ENCODE measurements around the gene MIGA2. TPM values are rescaled to one million over a fixed set of nuclear protein-coding genes. Genes with fewer than 3 reads are reported as not detected.

MIGA2 gene
- total RNA-seq, 6 experiments from 2014 or later: 9.1 to 16.4 (median 10.8) TPM

- TF ChIP-seq CTCF (IDR thresholded peaks at IDR 0.05) (no peak), POLR2A (IDR thresholded peaks at IDR 0.05) (no peak)
- no peak for ATAC-seq
- WGBS (ENCODE audit: insufficient coverage, low coverage, low lambda C conversion rate, missing lambda C conversion rate): 100% methylated on average over 4 of the region's 11 CpGs
- Histone ChIP-seq H3K9me3 (no peaks in the 10 kb centered on the region), H3K4me3 (no peak overlapping the region), H3K4me1 (no peaks in the 10 kb centered on the region), H3K27me3 (no peaks in the 10 kb centered on the region), H3K36me3 (peaks cover 0 to 10% (median 0%) of the 10 kb centered on the region in 4 donors), H3K27ac (no peak overlapping the region)
- DNase-seq: no peak
- intact Hi-C loops (cut with DNase I): no loop called here
These were observed 22.3 kb upstream of the MIGA2 start for GRCh38 chr9:129014124-129014523.

GRCh38 chr9:129014608-129015007 lies 21.8 kb upstream of the MIGA2 start:
- H3K4me1 ChIP-seq: no peaks in the 10 kb centered on the region
- no peak for ATAC-seq
- no peak for DNase-seq
- TF ChIP-seq CTCF (IDR thresholded peaks at IDR 0.05) (no peak), POLR2A (IDR thresholded peaks at IDR 0.05) (no peak)
- intact Hi-C loops (cut with DNase I): no loop called here
- H3K4me3 ChIP-seq: no peak overlapping the region
- H3K9me3 ChIP-seq: no peaks in the 10 kb centered on the region
- WGBS (ENCODE audit: insufficient coverage, low coverage, low lambda C conversion rate, missing lambda C conversion rate): 81% methylated on average over 3 of the region's 8 CpGs
- H3K27ac ChIP-seq: no peak overlapping the region
- H3K27me3 ChIP-seq: no peaks in the 10 kb centered on the region
- peaks cover 0 to 10% (median 0%) of the 10 kb centered on the region in 4 donors for H3K36me3 ChIP-seq

GRCh38 chr9:129021091-129021490 lies 15.3 kb upstream of the MIGA2 start:
- 50% methylated on average over 3 of the region's 8 CpGs for WGBS (ENCODE audit: insufficient coverage, low coverage, low lambda C conversion rate, missing lambda C conversion rate)
- Histone ChIP-seq H3K27me3 (no peaks in the 10 kb centered on the region), H3K4me1 (no peaks in the 10 kb centered on the region), H3K27ac (no peak overlapping the region), H3K4me3 (no peak overlapping the region), H3K9me3 (no peaks in the 10 kb centered on the region), H3K36me3 (no peaks in the 10 kb centered on the region)
- TF ChIP-seq CTCF (IDR thresholded peaks at IDR 0.05): no peak
- TF ChIP-seq POLR2A (IDR thresholded peaks at IDR 0.05): no peak
- intact Hi-C loops (cut with DNase I): no loop called here
- peak in 2 of 4 donors; percentile 15 to 26 for ATAC-seq
- no peak for DNase-seq

GRCh38 chr9:129022037-129022436 lies 14.4 kb upstream of the MIGA2 start:
- no peak overlapping the region for H3K27ac ChIP-seq
- 97% methylated on average over 6 of the region's 9 CpGs for WGBS (ENCODE audit: insufficient coverage, low coverage, low lambda C conversion rate, missing lambda C conversion rate)

More at GRCh38 chr9:129022037-129022436, 14.4 kb upstream of the MIGA2 start:
- no peaks in the 10 kb centered on the region for H3K9me3 ChIP-seq
- H3K4me1 ChIP-seq: peaks cover 0 to 2% (median 0%) of the 10 kb centered on the region in 4 donors
- ATAC-seq: no peak
- no peak overlapping the region for H3K4me3 ChIP-seq
- H3K36me3 ChIP-seq: no peaks in the 10 kb centered on the region
- H3K27me3 ChIP-seq: no peaks in the 10 kb centered on the region
- no peak for DNase-seq
- intact Hi-C loops (cut with DNase I): no loop called here
- TF ChIP-seq CTCF (IDR thresholded peaks at IDR 0.05) (no peak), POLR2A (IDR thresholded peaks at IDR 0.05) (no peak)
